ENCODE data around the gene ZNF324B.

GRCh38 chr19:58477871-58478270 lies 26.4 kb downstream of the ZNF324B start:
- TF ChIP-seq EZH2 (IDR thresholded peaks at IDR 0.05; ENCODE audit: borderline replicate concordance, control insufficient read depth, low read depth, low read length) (no peak), ASH2L (IDR thresholded peaks at IDR 0.05; ENCODE audit: borderline replicate concordance, low read depth) (no peak), CTCF (IDR thresholded peaks at IDR 0.05 in 2 of 3, conservative IDR thresholded peaks at IDR 0.05 in 1 of 3; ENCODE audit: control insufficient read depth in 2 of 3, extremely low read depth in 1 of 3, insufficient read depth in 1 of 3, low read depth in 3 of 3, low read length in 3 of 3) (no peak), NRF1 (conservative IDR thresholded peaks at IDR 0.05; ENCODE audit: low read depth, low read length) (no peak), SRF (IDR thresholded peaks at IDR 0.05; ENCODE audit: low read depth in 2 of 2, low read length in 2 of 2) (no peak), RCOR1 (conservative IDR thresholded peaks at IDR 0.05; ENCODE audit: low read depth, low read length) (no peak), POLR2A (IDR thresholded peaks at IDR 0.05; ENCODE audit: low read depth, low read length) (0 out of 2 replicates have a peak, but pooled peaks have one; percentile 13), RFX5 (IDR thresholded peaks at IDR 0.05; ENCODE audit: low read depth, low read length) (no peak), FOS (IDR thresholded peaks at IDR 0.05; ENCODE audit: borderline replicate concordance, extremely low read depth, insufficient read length) (no peak), MYC (IDR thresholded peaks at IDR 0.05; ENCODE audit: insufficient read depth, insufficient read length, insufficient replicate concordance, low read length, severe bottlenecking) (no peak), ATF7 (IDR thresholded peaks at IDR 0.05; ENCODE audit: low read depth) (no peak), USF1 (IDR thresholded peaks at IDR 0.05; ENCODE audit: borderline replicate concordance, extremely low read length, insufficient read depth, low read depth, low read length) (no peak), ESRRA (IDR thresholded peaks at IDR 0.05; ENCODE audit: low read length) (no peak), KDM1A (IDR thresholded peaks at IDR 0.05; ENCODE audit: borderline replicate concordance) (no peak)
